GM23338 (cell line): ENCODE measurements around the gene GARIN1A.
"Not testable (repeated sequence)": the region's sequence is repeated elsewhere in the genome, so short reads cannot be mapped to it uniquely, and the experiment has no call there.

Source experiments
- CREB1 ChIP-seq: fragments of 250-450 bp; sonication (Bioruptor Pico); IDR thresholded peaks from 2 replicates; pipeline ENCODE4 v1.5.0; 2020; ENCODE audit warnings: low read depth, mild to moderate bottlenecking, moderate library complexity
- CTCF ChIP-seq, 2 experiments: fragments of 200-600 bp in 1 of 2; sonication (generic) in 1 of 2; conservative IDR thresholded peaks; 2 replicates each; pipeline versions ENCODE4 v1.5.1 to v1.6.1; 2016 to 2017; ENCODE audit warnings: antibody characterized with exemption in 2 of 2, low read depth in 2 of 2, mild to moderate bottlenecking in 2 of 2, moderate library complexity in 1 of 2
- EZH2 ChIP-seq: fragments of 200-600 bp; sonication (generic); IDR thresholded peaks from one replicate; pipeline ENCODE4 v1.8.0; 2017; ENCODE audit warnings: antibody characterized with exemption, mild to moderate bottlenecking, low read depth; ENCODE audit not compliant: unreplicated experiment
- POLR2AphosphoS5 ChIP-seq: IDR thresholded peaks from 2 replicates; pipeline ENCODE4 v1.6.1; 2016; ENCODE audit warnings: antibody characterized with exemption, low read depth
- REST ChIP-seq: IDR thresholded peaks from one replicate; pipeline ENCODE4 v1.6.1; 2018; ENCODE audit warnings: antibody characterized with exemption; ENCODE audit not compliant: unreplicated experiment
- STAT1 ChIP-seq: IDR thresholded peaks from one replicate; pipeline ENCODE4 v1.6.1; 2016; ENCODE audit warnings: antibody characterized with exemption; ENCODE audit not compliant: unreplicated experiment

GRCh38 chr7:128654080-128654479 is 18.0 kb upstream of the GARIN1A start:
- TF ChIP-seq CTCF (conservative IDR thresholded peaks at IDR 0.05; ENCODE audit: low read depth in 2 of 2); POLR2AphosphoS5; CREB1 (CRISPR knock-in tag); STAT1; REST; EZH2: not testable (repeated sequence)
